H1 (cell line): ENCODE measurements around the gene SLC16A8.

Experiments
- CEBPB ChIP-seq: IDR thresholded peaks from 2 replicates; pipeline ENCODE4 v1.6.1; 2012; ENCODE audit warnings: low read depth, low read length
- CHD2 ChIP-seq: IDR thresholded peaks from 2 replicates; pipeline ENCODE4 v1.6.1; 2012; ENCODE audit warnings: low read length, improper control_type of control experiment
- POLR2A ChIP-seq, 2 experiments: IDR thresholded peaks; 1 replicate in 1 of 2; 2 replicates in 1 of 2; pipeline ENCODE4 v1.6.1; 2011; ENCODE audit warnings: low read depth in 2 of 2, low read length in 2 of 2, mild to moderate bottlenecking in 2 of 2; ENCODE audit errors: control extremely low read depth in 1 of 2
- SIN3A ChIP-seq, 2 experiments: IDR thresholded peaks in 1 of 2; conservative IDR thresholded peaks in 1 of 2; 2 replicates each; pipeline ENCODE4 v1.6.1; 2011 to 2012; ENCODE audit warnings: low read length in 2 of 2, improper control_type of control experiment in 1 of 2, low read depth in 1 of 2, mild to moderate bottlenecking in 1 of 2
- SP1 ChIP-seq: IDR thresholded peaks from 2 replicates; pipeline ENCODE4 v1.6.1; 2011; ENCODE audit warnings: low read depth, low read length
- TCF12 ChIP-seq: IDR thresholded peaks from 2 replicates; pipeline ENCODE4 v1.6.1; 2011; ENCODE audit warnings: low read depth, mild to moderate bottlenecking, low read length
- TF ChIP-seq, protein P1 (sequence below), 3 experiments: IDR thresholded peaks; 1 replicate in 2 of 3; 2 replicates in 1 of 3; pipeline versions ENCODE4 v1.5.1 to v1.6.1; 2011; ENCODE audit warnings: low read length in 3 of 3, mild to moderate bottlenecking in 3 of 3, inconsistent platforms in 2 of 3, low read depth in 1 of 3, moderate library complexity in 1 of 3; ENCODE audit not compliant: insufficient read depth in 1 of 3; ENCODE audit errors: control extremely low read depth in 1 of 3
- TF ChIP-seq, protein P2 (sequence below): IDR thresholded peaks from 2 replicates; pipeline ENCODE4 v1.6.1; 2011; ENCODE audit warnings: low read length, improper control_type of control experiment

DNA sequence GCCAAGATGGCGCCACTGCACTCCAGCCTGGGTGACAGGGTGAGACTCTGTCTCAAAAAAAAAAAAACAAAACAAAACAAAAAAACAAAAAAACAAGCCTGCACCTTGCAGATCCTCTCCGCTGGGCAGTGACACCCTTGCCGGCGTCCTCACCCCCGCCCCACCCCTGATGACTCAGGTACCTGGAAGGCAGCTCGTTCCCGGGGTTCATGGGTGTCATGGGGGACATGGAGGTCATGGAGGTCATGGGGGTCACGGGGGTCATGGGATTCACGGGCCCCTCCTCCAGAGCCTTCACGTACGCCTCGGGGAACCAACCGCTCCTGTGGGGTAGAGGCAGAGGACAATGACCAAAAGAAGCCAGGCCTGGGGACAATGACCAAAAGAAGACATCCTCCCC lies 3.0 kb upstream of the SLC16A8 start:
- TF ChIP-seq SP1 (no peak), POLR2A (IDR thresholded peaks at IDR 0.05; ENCODE audit: control extremely low read depth in 1 of 2, low read depth in 2 of 2, low read length in 2 of 2) (no peak), TCF12 (no peak), SIN3A (conservative IDR thresholded peaks at IDR 0.05 in 1 of 2, IDR thresholded peaks at IDR 0.05 in 1 of 2; ENCODE audit: low read depth in 1 of 2, low read length in 2 of 2) (no peak), CHD2 (no peak), CEBPB (no peak)
- TF ChIP-seq, protein P1, sequence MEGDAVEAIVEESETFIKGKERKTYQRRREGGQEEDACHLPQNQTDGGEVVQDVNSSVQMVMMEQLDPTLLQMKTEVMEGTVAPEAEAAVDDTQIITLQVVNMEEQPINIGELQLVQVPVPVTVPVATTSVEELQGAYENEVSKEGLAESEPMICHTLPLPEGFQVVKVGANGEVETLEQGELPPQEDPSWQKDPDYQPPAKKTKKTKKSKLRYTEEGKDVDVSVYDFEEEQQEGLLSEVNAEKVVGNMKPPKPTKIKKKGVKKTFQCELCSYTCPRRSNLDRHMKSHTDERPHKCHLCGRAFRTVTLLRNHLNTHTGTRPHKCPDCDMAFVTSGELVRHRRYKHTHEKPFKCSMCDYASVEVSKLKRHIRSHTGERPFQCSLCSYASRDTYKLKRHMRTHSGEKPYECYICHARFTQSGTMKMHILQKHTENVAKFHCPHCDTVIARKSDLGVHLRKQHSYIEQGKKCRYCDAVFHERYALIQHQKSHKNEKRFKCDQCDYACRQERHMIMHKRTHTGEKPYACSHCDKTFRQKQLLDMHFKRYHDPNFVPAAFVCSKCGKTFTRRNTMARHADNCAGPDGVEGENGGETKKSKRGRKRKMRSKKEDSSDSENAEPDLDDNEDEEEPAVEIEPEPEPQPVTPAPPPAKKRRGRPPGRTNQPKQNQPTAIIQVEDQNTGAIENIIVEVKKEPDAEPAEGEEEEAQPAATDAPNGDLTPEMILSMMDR (IDR thresholded peaks at IDR 0.05; ENCODE audit: control extremely low read depth in 1 of 3, insufficient read depth in 1 of 3, low read depth in 1 of 3, low read length in 3 of 3): no peak
- TF ChIP-seq, protein P2, sequence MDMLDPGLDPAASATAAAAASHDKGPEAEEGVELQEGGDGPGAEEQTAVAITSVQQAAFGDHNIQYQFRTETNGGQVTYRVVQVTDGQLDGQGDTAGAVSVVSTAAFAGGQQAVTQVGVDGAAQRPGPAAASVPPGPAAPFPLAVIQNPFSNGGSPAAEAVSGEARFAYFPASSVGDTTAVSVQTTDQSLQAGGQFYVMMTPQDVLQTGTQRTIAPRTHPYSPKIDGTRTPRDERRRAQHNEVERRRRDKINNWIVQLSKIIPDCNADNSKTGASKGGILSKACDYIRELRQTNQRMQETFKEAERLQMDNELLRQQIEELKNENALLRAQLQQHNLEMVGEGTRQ: no peak
